Stomach (tissue), 4 donors: ENCODE data around the gene EDEM1.
"Not testable (repeated sequence)": the region's sequence is repeated elsewhere in the genome, so short reads cannot be mapped to it uniquely, and the experiment has no call there.

Experiments used
- CTCF ChIP-seq, 7 experiments: fragments of 450-650 bp in 4 of 7; fragments of 200-600 bp in 3 of 7; sonication (generic) in 3 of 7; IDR thresholded peaks; one replicate each; pipeline ENCODE4 v1.5.1; 2016 to 2019; ENCODE audit warnings: antibody characterized with exemption in 7 of 7, control low read depth in 2 of 7, mild to moderate bottlenecking in 1 of 7
- POLR2AphosphoS5 ChIP-seq, 3 donors: sonication (generic); formaldehyde crosslinking; IDR thresholded peaks; one replicate each; pipeline ENCODE4 v1.6.1; 2016; ENCODE audit warnings: antibody characterized with exemption in 3 of 3

- TF ChIP-seq CTCF, POLR2AphosphoS5 (IDR thresholded peaks at IDR 0.05): not testable (repeated sequence)
These were observed 40.4 kb upstream of the EDEM1 start for GRCh38 chr3:5147152-5147551.
